Neural progenitor cell (in vitro differentiated cells): ENCODE measurements around the gene FBXW4. TPM values are rescaled to one million over a fixed set of nuclear protein-coding genes. Genes with fewer than 3 reads are reported as not detected.

Experiments
- DNase-seq: peaks from one replicate; pipeline ENCODE4 v3.0.0-alpha.2; 2016; ENCODE audit warnings: low spot score
- H2AFZ ChIP-seq: fragments of 200-600 bp; sonication (generic); replicated peaks from 2 replicates; pipeline ENCODE4 v1.6.1; 2016; ENCODE audit warnings: antibody characterized with exemption
- H3F3A ChIP-seq: fragments of 200-600 bp; sonication (generic); 2 replicates; pipeline ENCODE4 v1.6.1; 2016; ENCODE audit warnings: antibody characterized with exemption, low read depth
- H3K27ac ChIP-seq: fragments of 200-600 bp; sonication (generic); 2 replicates; pipeline ENCODE4 v1.5.1; 2016; ENCODE audit warnings: mild to moderate bottlenecking
- H3K27me3 ChIP-seq: fragments of 200-600 bp; sonication (generic); 2 replicates; pipeline ENCODE4 v1.6.1; 2016; ENCODE audit warnings: mild to moderate bottlenecking, moderate library complexity
- H3K36me3 ChIP-seq: fragments of 200-600 bp; sonication (generic); 2 replicates; pipeline ENCODE4 v1.5.1; 2016
- H3K4me1 ChIP-seq: fragments of 200-600 bp; sonication (generic); 2 replicates; pipeline ENCODE4 v1.6.1; 2016; ENCODE audit warnings: mixed run types
- H3K4me2 ChIP-seq: fragments of 200-600 bp; sonication (generic); 2 replicates; pipeline ENCODE4 v1.6.1; 2016
- H3K4me3 ChIP-seq: fragments of 200-600 bp; sonication (generic); 2 replicates; pipeline ENCODE4 v1.5.1; 2016
- H3K79me2 ChIP-seq: fragments of 200-600 bp; sonication (generic); 2 replicates; pipeline ENCODE4 v1.6.1; 2016; ENCODE audit warnings: low read depth
- H3K9ac ChIP-seq: fragments of 200-600 bp; sonication (generic); 2 replicates; pipeline ENCODE4 v1.6.1; 2016
- H3K9me3 ChIP-seq: fragments of 200-600 bp; sonication (generic); 2 replicates; pipeline ENCODE4 v1.5.1; 2016; ENCODE audit warnings: low read depth
- H4K20me1 ChIP-seq: fragments of 200-600 bp; sonication (generic); 2 replicates; pipeline ENCODE4 v1.6.1; 2016; ENCODE audit warnings: low read depth
- H3K27ac Mint-ChIP-seq: 3 replicates; pipeline ENCODE4 v1.8.0; 2021; ENCODE audit warnings: mixed read lengths
- H3K27me3 Mint-ChIP-seq: 2 replicates; pipeline ENCODE4 v1.8.0; 2022; ENCODE audit warnings: low read depth, mild to moderate bottlenecking, inconsistent platforms, moderate library complexity, mixed read lengths; ENCODE audit not compliant: insufficient read depth
- H3K36me3 Mint-ChIP-seq: 3 replicates; pipeline ENCODE4 v1.8.0; 2021; ENCODE audit warnings: mixed read lengths
- H3K4me1 Mint-ChIP-seq: 3 replicates; pipeline ENCODE4 v1.8.0; 2021; ENCODE audit warnings: mixed read lengths
- H3K4me3 Mint-ChIP-seq: 3 replicates; pipeline ENCODE4 v1.8.0; 2021; ENCODE audit warnings: mild to moderate bottlenecking, moderate library complexity, mixed read lengths
- H3K9me3 Mint-ChIP-seq: 3 replicates; pipeline ENCODE4 v1.8.0; 2020; ENCODE audit warnings: mixed read lengths
- CTCF ChIP-seq: fragments of 200-600 bp; sonication (generic); IDR thresholded peaks from 2 replicates; pipeline ENCODE4 v1.5.1; 2017; ENCODE audit warnings: antibody characterized with exemption, mild to moderate bottlenecking
- EZH2 ChIP-seq: fragments of 200-600 bp; sonication (generic); IDR thresholded peaks from 2 replicates; pipeline ENCODE4 v1.6.1; 2017; ENCODE audit warnings: antibody characterized with exemption, mild to moderate bottlenecking, moderate library complexity
- EZH2phosphoT487 ChIP-seq: fragments of 200-600 bp; sonication (generic); IDR thresholded peaks from 2 replicates; pipeline ENCODE4 v1.6.1; 2017; ENCODE audit warnings: antibody characterized with exemption
- total RNA-seq: library from RNA; depleted of rRNA; stranded (reverse); fragments of >200 nt; gene quantifications from 2 replicates; pipeline ENCODE4 v1.2.3, GENCODE V29; 2015; ENCODE audit warnings: low replicate concordance

FBXW4 gene
- total RNA-seq, 1 donor from 2014 or later: 36.3 TPM

GRCh38 chr10:101569622-101570427 is 125.1 kb downstream of the FBXW4 start:
- peaks cover 2% of the 10 kb centered on the region for H3K9me3 Mint-ChIP-seq
- H3K36me3 Mint-ChIP-seq: no peaks in the 10 kb centered on the region
- Histone ChIP-seq H2AFZ (peak overlapping the region; percentile 83), H3K4me3 (peak overlapping the region; percentile 53), H3K27ac (no peak overlapping the region), H3K79me2 (no peaks in the 10 kb centered on the region), H3K4me2 (peak overlapping the region; percentile 86), H3K27me3 (peaks cover 84% of the 10 kb centered on the region), H3K4me1 (peaks cover 18% of the 10 kb centered on the region), H3K9me3 (no peaks in the 10 kb centered on the region), H3K36me3 (no peaks in the 10 kb centered on the region), H3F3A (peaks cover 24% of the 10 kb centered on the region), H3K9ac (no peak overlapping the region), H4K20me1 (no peaks in the 10 kb centered on the region)
- H3K4me1 Mint-ChIP-seq: peaks cover 19% of the 10 kb centered on the region
- peaks cover 42% of the 10 kb centered on the region for H3K27me3 Mint-ChIP-seq
- TF ChIP-seq EZH2 (no peak), CTCF (peak; percentile 90), EZH2phosphoT487 (peak; percentile 25)
- peak; percentile 89 for DNase-seq
- no peak overlapping the region for H3K27ac Mint-ChIP-seq
- peak overlapping the region; percentile 67 for H3K4me3 Mint-ChIP-seq

- peak overlapping the region; percentile 67 for H3K4me3 Mint-ChIP-seq
- H3K4me3 ChIP-seq: peak overlapping the region; percentile 53
- no peaks in the 10 kb centered on the region for H3K9me3 ChIP-seq
- no peak overlapping the region for H3K27ac Mint-ChIP-seq
- peak overlapping the region; percentile 86 for H3K4me2 ChIP-seq
- H3K27ac ChIP-seq: no peak overlapping the region
- no peaks in the 10 kb centered on the region for H4K20me1 ChIP-seq
- H3K36me3 Mint-ChIP-seq: no peaks in the 10 kb centered on the region
- no peak overlapping the region for H3K9ac ChIP-seq
- peak overlapping the region; percentile 83 for H2AFZ ChIP-seq
- peaks cover 24% of the 10 kb centered on the region for H3F3A ChIP-seq
- peaks cover 18% of the 10 kb centered on the region for H3K4me1 ChIP-seq
- peaks cover 88% of the 10 kb centered on the region for H3K27me3 ChIP-seq
- no peak for DNase-seq
- H3K4me1 Mint-ChIP-seq: peaks cover 16% of the 10 kb centered on the region
- peaks cover 45% of the 10 kb centered on the region for H3K27me3 Mint-ChIP-seq
- no peaks in the 10 kb centered on the region for H3K79me2 ChIP-seq
- H3K9me3 Mint-ChIP-seq: no peaks in the 10 kb centered on the region
- H3K36me3 ChIP-seq: no peaks in the 10 kb centered on the region
- TF ChIP-seq CTCF (no peak), EZH2 (no peak), EZH2phosphoT487 (no peak)
Observed at GRCh38 chr10:101569323-101569621, 125.7 kb downstream of the FBXW4 start.

GRCh38 chr10:101568054-101568745 is 126.8 kb downstream of the FBXW4 start:
- no peaks in the 10 kb centered on the region for H4K20me1 ChIP-seq
- Mint-ChIP-seq H3K36me3 (no peaks in the 10 kb centered on the region), H3K4me1 (peaks cover 16% of the 10 kb centered on the region), H3K27ac (no peak overlapping the region), H3K27me3 (peaks cover 39% of the 10 kb centered on the region), H3K4me3 (no peak overlapping the region), H3K9me3 (no peaks in the 10 kb centered on the region)
- no peaks in the 10 kb centered on the region for H3K79me2 ChIP-seq
- H3K9ac ChIP-seq: no peak overlapping the region
- H3F3A ChIP-seq: peaks cover 24% of the 10 kb centered on the region
- no peak overlapping the region for H3K4me2 ChIP-seq
- H3K36me3 ChIP-seq: no peaks in the 10 kb centered on the region
- no peak overlapping the region for H3K4me3 ChIP-seq
- H3K27me3 ChIP-seq: peaks cover 87% of the 10 kb centered on the region
- no peaks in the 10 kb centered on the region for H3K9me3 ChIP-seq
- H3K4me1 ChIP-seq: peaks cover 18% of the 10 kb centered on the region
- no peak overlapping the region for H3K27ac ChIP-seq
- H2AFZ ChIP-seq: no peak overlapping the region
- DNase-seq: no peak
- TF ChIP-seq CTCF (no peak), EZH2 (no peak), EZH2phosphoT487 (no peak)
